Stimulated activated naive CD8-positive, alpha-beta T cell treated with anti-CD3 and anti-CD28 coated beads, Interleukin-15, amount 100 ng/mL, for 72 hours (primary cell): ENCODE results near the gene TENM4.

ENCODE experiments used
- ATAC-seq: fragments of 150-1000 bp; cut with Tn5 transposase; 2 replicates; pipeline ENCODE4 v1.10.0; 2021; ENCODE audit warnings: mild to moderate bottlenecking, moderate library complexity
- DNase-seq, 2 donors: peaks; one replicate each; pipeline ENCODE4 v3.0.0; 2021 to 2022
- H3K27ac Mint-ChIP-seq, 2 donors: one replicate each; pipeline ENCODE4 v1.8.0; 2022; ENCODE audit warnings: mild to moderate bottlenecking in 2 of 2, mixed read lengths in 2 of 2, moderate library complexity in 2 of 2
- H3K27me3 Mint-ChIP-seq: one replicate; pipeline ENCODE4 v1.8.0; 2022; ENCODE audit warnings: mixed read lengths
- H3K4me1 Mint-ChIP-seq: one replicate; pipeline ENCODE4 v1.8.0; 2022; ENCODE audit warnings: mild to moderate bottlenecking, mixed read lengths
- H3K4me3 Mint-ChIP-seq, 2 donors: one replicate each; pipeline ENCODE4 v1.8.0; 2022; ENCODE audit warnings: mild to moderate bottlenecking in 2 of 2, mixed read lengths in 2 of 2, moderate library complexity in 1 of 2
- H3K9me3 Mint-ChIP-seq, 2 donors: one replicate each; pipeline ENCODE4 v1.8.0; 2022; ENCODE audit warnings: mixed read lengths in 2 of 2

Gene TENM4

GRCh38 chr11:78943841-78944240, 497.0 kb downstream of the TENM4 start:
- ATAC-seq (no peak), DNase-seq (no peak)
- H3K27me3 Mint-ChIP-seq, result peaks cover 18% of the 10 kb centered on the region
- no peaks in the 10 kb centered on the region for H3K9me3 Mint-ChIP-seq
- H3K4me1 Mint-ChIP-seq, result no peaks in the 10 kb centered on the region
- no peak overlapping the region for H3K4me3 Mint-ChIP-seq
- H3K27ac Mint-ChIP-seq, result no peak overlapping the region

GRCh38 chr11:78943154-78943553, 497.7 kb downstream of the TENM4 start:
- H3K4me3 Mint-ChIP-seq, result no peak overlapping the region
- no peak overlapping the region for H3K27ac Mint-ChIP-seq
- peaks cover 23% of the 10 kb centered on the region for H3K27me3 Mint-ChIP-seq
- H3K4me1 Mint-ChIP-seq, result no peaks in the 10 kb centered on the region
- ATAC-seq, result no peak
- DNase-seq, result no peak
- no peaks in the 10 kb centered on the region for H3K9me3 Mint-ChIP-seq

- ATAC-seq, result no peak
- Mint-ChIP-seq H3K27ac (no peak overlapping the region), H3K27me3 (peaks cover 33% of the 10 kb centered on the region), H3K4me1 (no peaks in the 10 kb centered on the region), H3K9me3 (no peaks in the 10 kb centered on the region), H3K4me3 (no peak overlapping the region)
- no peak for DNase-seq
Measured at GRCh38 chr11:78941226-78941851, 499.5 kb downstream of the TENM4 start.

GRCh38 chr11:78940500-78941225, 500.2 kb downstream of the TENM4 start:
- DNase-seq (no peak), ATAC-seq (no peak)
- no peak overlapping the region for H3K27ac Mint-ChIP-seq
- H3K9me3 Mint-ChIP-seq, result no peaks in the 10 kb centered on the region
- peaks cover 33% of the 10 kb centered on the region for H3K27me3 Mint-ChIP-seq
- no peak overlapping the region for H3K4me3 Mint-ChIP-seq
- no peaks in the 10 kb centered on the region for H3K4me1 Mint-ChIP-seq

- ATAC-seq (no peak), DNase-seq (no peak)
- no peak overlapping the region for H3K27ac Mint-ChIP-seq
Measured at GRCh38 chr11:78938971-78939370, 501.9 kb downstream of the TENM4 start.

GRCh38 chr11:78938036-78938435, 502.8 kb downstream of the TENM4 start:
- H3K27ac Mint-ChIP-seq, result no peak overlapping the region
- no peaks in the 10 kb centered on the region for H3K9me3 Mint-ChIP-seq
- H3K27me3 Mint-ChIP-seq, result peaks cover 33% of the 10 kb centered on the region
- H3K4me1 Mint-ChIP-seq, result no peaks in the 10 kb centered on the region
- no peak for ATAC-seq
- no peak overlapping the region for H3K4me3 Mint-ChIP-seq
- no peak for DNase-seq

More at GRCh38 chr11:78938971-78939370, 501.9 kb downstream of the TENM4 start:
- no peaks in the 10 kb centered on the region for H3K4me1 Mint-ChIP-seq
- no peak overlapping the region for H3K4me3 Mint-ChIP-seq
- peaks cover 33% of the 10 kb centered on the region for H3K27me3 Mint-ChIP-seq
- no peaks in the 10 kb centered on the region for H3K9me3 Mint-ChIP-seq

- Mint-ChIP-seq H3K27me3 (peaks cover 27% of the 10 kb centered on the region), H3K9me3 (no peaks in the 10 kb centered on the region), H3K4me1 (no peaks in the 10 kb centered on the region), H3K4me3 (no peak overlapping the region), H3K27ac (no peak overlapping the region)
- DNase-seq (no peak), ATAC-seq (no peak)
Measured at GRCh38 chr11:78935398-78936068, 505.3 kb downstream of the TENM4 start.

GRCh38 chr11:78933350-78933749, 507.5 kb downstream of the TENM4 start:
- Mint-ChIP-seq H3K4me3 (no peak overlapping the region), H3K4me1 (no peaks in the 10 kb centered on the region), H3K9me3 (no peaks in the 10 kb centered on the region), H3K27ac (no peak overlapping the region), H3K27me3 (peaks cover 13% of the 10 kb centered on the region)
- no peak for ATAC-seq
- no peak for DNase-seq

GRCh38 chr11:78932757-78933156, 508.1 kb downstream of the TENM4 start:
- no peak overlapping the region for H3K27ac Mint-ChIP-seq
- peaks cover 13% of the 10 kb centered on the region for H3K27me3 Mint-ChIP-seq
- H3K4me1 Mint-ChIP-seq, result no peaks in the 10 kb centered on the region
- no peaks in the 10 kb centered on the region for H3K9me3 Mint-ChIP-seq
- ATAC-seq, result no peak
- no peak for DNase-seq
- no peak overlapping the region for H3K4me3 Mint-ChIP-seq

GRCh38 chr11:78931891-78932290, 508.9 kb downstream of the TENM4 start:
- Mint-ChIP-seq H3K9me3 (no peaks in the 10 kb centered on the region), H3K27ac (no peak overlapping the region), H3K27me3 (peaks cover 9% of the 10 kb centered on the region), H3K4me1 (no peaks in the 10 kb centered on the region), H3K4me3 (no peak overlapping the region)
- no peak for ATAC-seq
- no peak for DNase-seq

- no peaks in the 10 kb centered on the region for H3K4me1 Mint-ChIP-seq
- peaks cover 9% of the 10 kb centered on the region for H3K27me3 Mint-ChIP-seq
- no peak overlapping the region for H3K4me3 Mint-ChIP-seq
- DNase-seq (no peak), ATAC-seq (no peak)
- H3K27ac Mint-ChIP-seq, result no peak overlapping the region
- no peaks in the 10 kb centered on the region for H3K9me3 Mint-ChIP-seq
Measured at GRCh38 chr11:78930810-78931523, 509.9 kb downstream of the TENM4 start.

GRCh38 chr11:78929906-78930220, 511.0 kb downstream of the TENM4 start:
- Mint-ChIP-seq H3K9me3 (no peaks in the 10 kb centered on the region), H3K4me1 (no peaks in the 10 kb centered on the region)
- no peak for ATAC-seq

GRCh38 chr11:78929207-78929905, 511.5 kb downstream of the TENM4 start:
- DNase-seq, result no peak
- no peaks in the 10 kb centered on the region for H3K9me3 Mint-ChIP-seq
- ATAC-seq, result no peak
- H3K27me3 Mint-ChIP-seq, result peaks cover 9% of the 10 kb centered on the region
- no peaks in the 10 kb centered on the region for H3K4me1 Mint-ChIP-seq
- no peak overlapping the region for H3K27ac Mint-ChIP-seq
- no peak overlapping the region for H3K4me3 Mint-ChIP-seq

More at GRCh38 chr11:78929906-78930220, 511.0 kb downstream of the TENM4 start:
- Mint-ChIP-seq H3K27me3 (peaks cover 9% of the 10 kb centered on the region), H3K4me3 (no peak overlapping the region), H3K27ac (no peak overlapping the region)
- DNase-seq, result no peak

GRCh38 chr11:78927511-78927910, 513.3 kb downstream of the TENM4 start:
- H3K9me3 Mint-ChIP-seq, result no peaks in the 10 kb centered on the region
- H3K27ac Mint-ChIP-seq, result peak overlapping the region in 1 of 2 donors; percentile 31
- no peak for DNase-seq
- no peak for ATAC-seq
- peaks cover 9% of the 10 kb centered on the region for H3K27me3 Mint-ChIP-seq
- no peak overlapping the region for H3K4me3 Mint-ChIP-seq
- no peaks in the 10 kb centered on the region for H3K4me1 Mint-ChIP-seq

GRCh38 chr11:78926633-78927338, 514.0 kb downstream of the TENM4 start:
- H3K27me3 Mint-ChIP-seq, result peaks cover 9% of the 10 kb centered on the region
- no peak overlapping the region for H3K4me3 Mint-ChIP-seq
- no peaks in the 10 kb centered on the region for H3K9me3 Mint-ChIP-seq
- no peaks in the 10 kb centered on the region for H3K4me1 Mint-ChIP-seq
- H3K27ac Mint-ChIP-seq, result no peak overlapping the region
- ATAC-seq (no peak), DNase-seq (no peak)
